Naive thymus-derived CD4-positive, alpha-beta T cell (primary cell): ENCODE results near the gene OR2F1. TPM values are rescaled to one million over a fixed set of nuclear protein-coding genes. Genes with fewer than 3 reads are reported as not detected.

ENCODE experiments used
- ATAC-seq: fragments of 150-1000 bp; cut with Tn5 transposase; 2 replicates; pipeline ENCODE4 v1.10.0; 2021; ENCODE audit warnings: mild to moderate bottlenecking, moderate library complexity
- CTCF ChIA-PET: fragments of 350-600 bp; sonication (Branson Sonifier 250); formaldehyde crosslinking; loops from one replicate; lab custom pipeline; 2021; ENCODE audit warnings: antibody characterized with exemption; lab: Charles Lee
- POLR2A ChIA-PET: fragments of 350-600 bp; sonication (Branson Sonifier 250); formaldehyde crosslinking; loops from one replicate; lab custom pipeline; 2021; ENCODE audit warnings: antibody characterized with exemption, inconsistent platforms; lab: Charles Lee
- DNase-seq, 9 donors: peaks; one replicate each; pipeline versions ENCODE4 v3.0.0 to v3.0.0-alpha.2; 2020 to 2022; ENCODE audit warnings: mixed read lengths in 1 of 9
- H3K27ac ChIP-seq: one replicate; pipeline ENCODE4 v1.7.0; 2013; ENCODE audit warnings: mild to moderate bottlenecking, low read depth, low read length, moderate library complexity
- H3K27me3 ChIP-seq, 2 donors: one replicate each; pipeline ENCODE4 v1.7.0; 2013; ENCODE audit warnings: low read length in 2 of 2, mild to moderate bottlenecking in 2 of 2, moderate library complexity in 2 of 2; ENCODE audit not compliant: control insufficient read depth in 2 of 2, insufficient read depth in 2 of 2
- H3K36me3 ChIP-seq, 3 experiments: 1 replicate in 2 of 3; 2 replicates in 1 of 3; pipeline ENCODE4 v1.7.0; 2013; ENCODE audit warnings: low read length in 3 of 3, mild to moderate bottlenecking in 3 of 3, moderate library complexity in 1 of 3; ENCODE audit not compliant: insufficient read depth in 3 of 3, control insufficient read depth in 2 of 3
- H3K4me1 ChIP-seq, 2 donors: one replicate each; pipeline ENCODE4 v1.7.0; 2013; ENCODE audit warnings: low read length in 2 of 2, mild to moderate bottlenecking in 2 of 2, moderate library complexity in 1 of 2; ENCODE audit not compliant: control insufficient read depth in 2 of 2, insufficient read depth in 2 of 2
- H3K4me3 ChIP-seq: 2 replicates; pipeline ENCODE4 v1.7.0; 2013; ENCODE audit warnings: mild to moderate bottlenecking, low read length
- H3K9me3 ChIP-seq, 3 experiments: 1 replicate in 2 of 3; 2 replicates in 1 of 3; pipeline ENCODE4 v1.7.0; 2013; ENCODE audit warnings: low read length in 3 of 3; ENCODE audit not compliant: control insufficient read depth in 2 of 3
- H3K27ac Mint-ChIP-seq, 9 donors: one replicate each; pipeline ENCODE4 v1.8.0; 2020 to 2022; ENCODE audit warnings: mixed read lengths in 9 of 9, mild to moderate bottlenecking in 8 of 9, moderate library complexity in 5 of 9, inconsistent platforms in 2 of 9
- H3K27me3 Mint-ChIP-seq, 5 donors: one replicate each; pipeline ENCODE4 v1.8.0; 2021 to 2022; ENCODE audit warnings: mixed read lengths in 5 of 5, mild to moderate bottlenecking in 1 of 5
- H3K36me3 Mint-ChIP-seq, 5 donors: one replicate each; pipeline ENCODE4 v1.8.0; 2020 to 2022; ENCODE audit warnings: mixed read lengths in 5 of 5, mild to moderate bottlenecking in 3 of 5, inconsistent platforms in 1 of 5
- H3K4me1 Mint-ChIP-seq, 7 donors: one replicate each; pipeline ENCODE4 v1.8.0; 2020 to 2022; ENCODE audit warnings: mixed read lengths in 7 of 7, mild to moderate bottlenecking in 3 of 7, inconsistent platforms in 1 of 7
- H3K4me3 Mint-ChIP-seq, 10 donors: one replicate each; pipeline ENCODE4 v1.8.0; 2020 to 2022; ENCODE audit warnings: mild to moderate bottlenecking in 10 of 10, mixed read lengths in 10 of 10, moderate library complexity in 6 of 10, inconsistent platforms in 2 of 10
- H3K9me3 Mint-ChIP-seq, 11 donors: one replicate each; pipeline ENCODE4 v1.8.0; 2020 to 2022; ENCODE audit warnings: mixed read lengths in 11 of 11, mild to moderate bottlenecking in 4 of 11, inconsistent platforms in 1 of 11, moderate library complexity in 1 of 11
- intact Hi-C, 2 donors: fragments of 100-400 bp; cut with micrococcal nuclease; formaldehyde crosslinking; loops; one replicate each; pipeline ENCODE4 v1.15.1; 2023
- polyA plus RNA-seq, 2 donors: library from polyadenylated mRNA; unstranded; fragments of 300-500 nt; fragmentation: Illumina TruSeq; gene quantifications; one replicate each; pipeline ENCODE4 v1.2.3, GENCODE V29; 2021
- total RNA-seq, 6 experiments: library from RNA in 5 of 6; stranded (reverse) in 5 of 6; gene quantifications; 1 replicate in 5 of 6; 2 replicates in 1 of 6; pipeline ENCODE4 v1.2.3 and lab custom pipeline; 2021 to 2026

The OR2F1 gene
- total and polyA plus RNA-seq, 7 experiments from 2014 or later = not detected

DNA sequence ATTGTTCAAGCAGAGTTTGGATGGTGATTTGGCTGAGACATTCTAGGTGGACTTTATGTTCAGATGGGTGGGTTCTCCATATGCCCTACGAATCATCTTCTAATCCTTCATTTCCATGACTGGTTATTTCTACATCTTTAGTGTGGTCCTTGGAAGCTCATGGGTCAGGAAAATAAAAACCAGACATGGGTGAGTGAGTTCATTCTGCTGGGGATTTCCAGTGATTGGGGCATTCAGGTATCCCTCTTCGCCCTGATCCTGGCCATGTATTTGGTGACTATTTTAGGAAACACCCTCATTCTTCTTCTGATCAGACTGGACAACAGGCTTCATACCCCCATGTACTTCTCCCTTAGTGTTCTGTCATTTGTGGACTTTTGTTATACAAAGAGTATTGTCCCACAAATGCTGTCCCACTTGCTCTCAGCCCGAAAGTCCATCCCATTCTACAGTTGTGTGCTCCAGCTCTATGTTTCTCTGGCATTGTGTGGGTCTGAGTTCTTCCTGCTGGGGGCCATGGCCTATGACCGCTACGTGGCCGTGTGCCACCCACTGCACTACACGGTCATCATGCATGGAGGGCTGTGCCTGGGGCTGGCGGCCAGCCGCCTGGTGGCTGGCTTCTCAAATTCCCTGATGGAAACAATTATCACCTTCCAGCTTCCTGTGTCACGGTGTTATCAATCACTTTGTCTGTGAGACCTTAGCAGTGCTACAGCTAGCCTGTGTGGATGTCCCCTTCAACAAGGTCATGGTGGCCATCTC lies 26.3 kb downstream of the OR2F1 start:
- H3K9me3 ChIP-seq = no peaks in the 10 kb centered on the region
- no peak overlapping the region for H3K27ac ChIP-seq
- Mint-ChIP-seq H3K9me3 (peaks cover 0 to 9% (median 0%) of the 10 kb centered on the region in 11 donors), H3K4me3 (no peak overlapping the region), H3K4me1 (no peaks in the 10 kb centered on the region), H3K27ac (no peak overlapping the region), H3K36me3 (no peaks in the 10 kb centered on the region), H3K27me3 (peaks cover 0 to 11% (median 7%) of the 10 kb centered on the region in 5 donors)
- ChIA-PET POLR2A (no interaction called here), CTCF (no interaction called here)
- ATAC-seq (no peak), DNase-seq (no peak)
- H3K4me3 ChIP-seq = no peak overlapping the region
- intact Hi-C loops = no loop called here
- H3K36me3 ChIP-seq = no peaks in the 10 kb centered on the region
- H3K4me1 ChIP-seq = no peaks in the 10 kb centered on the region
- no peaks in the 10 kb centered on the region for H3K27me3 ChIP-seq

DNA sequence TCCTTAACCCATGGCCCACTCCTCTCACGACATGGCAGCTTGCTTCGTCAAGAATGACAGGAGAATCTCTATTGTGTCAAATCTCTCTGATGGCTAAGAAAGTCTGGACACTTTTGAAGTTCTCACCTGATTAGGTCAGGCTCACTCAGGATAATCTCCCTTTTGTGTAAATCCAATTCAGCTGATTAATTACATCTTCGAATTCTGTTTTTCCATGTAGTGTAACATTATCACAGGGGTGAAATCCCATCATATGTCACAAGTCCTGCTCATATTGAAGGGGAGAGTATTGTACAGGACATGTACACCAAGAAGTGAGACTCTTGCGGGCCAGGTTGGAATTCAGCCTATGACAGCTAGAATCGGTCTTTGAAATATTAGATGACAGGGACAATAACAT lies 29.3 kb downstream of the OR2F1 start:
- no peak overlapping the region for H3K4me3 Mint-ChIP-seq
- Histone ChIP-seq H3K4me1 (no peaks in the 10 kb centered on the region), H3K4me3 (no peak overlapping the region), H3K9me3 (peaks cover 0 to under 1% (median 0%) of the 10 kb centered on the region in 3 experiments), H3K36me3 (no peaks in the 10 kb centered on the region), H3K27me3 (no peaks in the 10 kb centered on the region), H3K27ac (no peak overlapping the region)
- peaks cover 0 to 1% (median 0%) of the 10 kb centered on the region in 5 donors for H3K36me3 Mint-ChIP-seq
- POLR2A ChIA-PET = no interaction called here
- intact Hi-C loops = no loop called here
- ATAC-seq = no peak
- H3K4me1 Mint-ChIP-seq = peaks cover 0 to 17% (median 11%) of the 10 kb centered on the region in 7 donors
- CTCF ChIA-PET = no interaction called here
- no peak overlapping the region for H3K27ac Mint-ChIP-seq
- H3K27me3 Mint-ChIP-seq = peaks cover 0 to 11% (median 0%) of the 10 kb centered on the region in 5 donors
- peaks cover 0 to 9% (median 2%) of the 10 kb centered on the region in 11 donors for H3K9me3 Mint-ChIP-seq
- DNase-seq = no peak

DNA sequence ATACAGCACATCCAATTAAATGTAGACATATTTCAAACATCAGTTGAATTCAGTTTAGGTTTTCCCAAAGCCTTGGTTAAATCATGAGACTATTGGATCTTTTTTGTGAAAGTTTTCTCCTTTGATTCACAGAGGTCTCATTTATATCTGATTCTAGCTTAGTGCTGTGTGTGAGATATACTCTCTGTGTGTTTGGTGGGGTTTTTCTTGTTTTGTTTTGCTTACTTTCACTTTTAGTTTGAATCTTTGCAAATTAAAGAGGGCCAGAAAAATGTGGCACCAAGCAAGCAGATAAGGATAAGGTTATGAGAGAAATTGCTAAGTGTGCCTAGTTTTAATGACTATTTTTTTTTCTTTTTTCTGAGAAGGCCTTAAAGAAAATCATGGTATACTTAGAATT lies 32.9 kb downstream of the OR2F1 start:
- peak overlapping the region in 5 of 10 donors; percentile 4 to 50 (median 43) for H3K4me3 Mint-ChIP-seq
- intact Hi-C loops = no loop called here
- no peak for ATAC-seq
- H3K4me3 ChIP-seq = no peak overlapping the region
- H3K36me3 Mint-ChIP-seq = peaks cover 0 to 8% (median 5%) of the 10 kb centered on the region in 5 donors
- no peaks in the 10 kb centered on the region for H3K4me1 ChIP-seq
- H3K9me3 Mint-ChIP-seq = peaks cover 0 to 26% (median 14%) of the 10 kb centered on the region in 11 donors
- ChIA-PET POLR2A (no interaction called here), CTCF (no interaction called here)
- no peaks in the 10 kb centered on the region for H3K36me3 ChIP-seq
- H3K27ac ChIP-seq = no peak overlapping the region
- H3K27me3 Mint-ChIP-seq = peaks cover 0 to 17% (median 7%) of the 10 kb centered on the region in 5 donors
- peak overlapping the region in 2 of 9 donors; percentile 2 to 12 for H3K27ac Mint-ChIP-seq
- peaks cover 0 to 17% (median 11%) of the 10 kb centered on the region in 7 donors for H3K4me1 Mint-ChIP-seq
- H3K27me3 ChIP-seq = no peaks in the 10 kb centered on the region
- H3K9me3 ChIP-seq = peaks cover 0 to 10% (median 0%) of the 10 kb centered on the region in 3 experiments
- no peak for DNase-seq

- DNase-seq (no peak), ATAC-seq (no peak)
- Mint-ChIP-seq H3K4me1 (peaks cover 0 to 17% (median 11%) of the 10 kb centered on the region in 7 donors), H3K27me3 (peaks cover 0 to 17% (median 15%) of the 10 kb centered on the region in 5 donors), H3K27ac (no peak overlapping the region), H3K9me3 (peaks cover 0 to 26% (median 14%) of the 10 kb centered on the region in 11 donors), H3K36me3 (peaks cover 0 to 8% (median 5%) of the 10 kb centered on the region in 5 donors), H3K4me3 (no peak overlapping the region)
- Histone ChIP-seq H3K27ac (no peak overlapping the region), H3K4me1 (no peaks in the 10 kb centered on the region), H3K27me3 (no peaks in the 10 kb centered on the region), H3K9me3 (peaks cover 0 to 10% (median 0%) of the 10 kb centered on the region in 3 experiments), H3K36me3 (no peaks in the 10 kb centered on the region), H3K4me3 (no peak overlapping the region)
- ChIA-PET POLR2A (no interaction called here), CTCF (no interaction called here)
- intact Hi-C loops = no loop called here
Measured at GRCh38 chr7:143988976-143989745, 34.5 kb downstream of the OR2F1 start.

DNA sequence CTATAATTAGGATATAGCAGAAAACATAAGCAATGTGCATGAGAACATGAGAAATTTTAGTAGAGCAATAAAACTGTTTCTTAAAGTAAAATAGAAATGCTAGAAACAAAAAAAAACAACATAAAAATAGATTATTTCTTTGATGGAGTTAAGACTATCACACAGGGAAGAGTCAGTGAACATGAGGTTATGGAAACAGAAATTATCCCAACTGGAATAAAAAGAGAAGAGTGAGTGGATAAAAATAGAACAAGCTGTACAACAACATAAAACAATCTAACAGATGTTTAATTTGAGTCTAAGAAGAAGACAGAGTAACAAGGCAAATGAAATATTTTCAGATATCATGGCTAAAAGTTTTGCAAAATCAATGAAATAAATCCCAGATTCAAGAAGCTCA lies 38.0 kb downstream of the OR2F1 start:
- no peak for ATAC-seq
- intact Hi-C loops = no loop called here

DNA sequence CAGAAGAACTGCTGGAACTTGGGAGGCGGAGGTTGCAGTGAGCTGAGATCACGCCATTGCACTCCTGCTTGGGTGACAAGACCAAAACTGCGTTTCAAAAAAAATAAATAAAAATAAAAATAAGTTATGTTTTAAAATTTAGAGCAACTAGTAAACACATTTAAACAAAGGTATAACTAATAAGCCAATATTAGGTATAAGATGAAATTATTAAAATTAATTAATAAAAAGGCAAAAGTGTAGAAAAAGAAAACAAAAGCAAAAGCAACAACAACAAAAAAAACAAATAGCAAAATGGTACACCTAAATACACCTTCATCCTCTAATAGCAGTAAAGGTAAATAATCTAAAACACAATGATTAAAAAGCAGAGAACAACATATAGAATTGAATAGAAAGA lies 39.3 kb downstream of the OR2F1 start:
- Mint-ChIP-seq H3K27me3 (peaks cover 4 to 22% (median 15%) of the 10 kb centered on the region in 5 donors), H3K36me3 (peaks cover 0 to 8% (median 4%) of the 10 kb centered on the region in 5 donors), H3K4me3 (no peak overlapping the region), H3K4me1 (no peaks in the 10 kb centered on the region), H3K9me3 (peaks cover 0 to 22% (median 14%) of the 10 kb centered on the region in 11 donors), H3K27ac (no peak overlapping the region)
- no peaks in the 10 kb centered on the region for H3K36me3 ChIP-seq
- no peaks in the 10 kb centered on the region for H3K27me3 ChIP-seq
- H3K9me3 ChIP-seq = peaks cover 0 to 10% (median 0%) of the 10 kb centered on the region in 3 experiments
- H3K4me3 ChIP-seq = no peak overlapping the region
- ATAC-seq = no peak
- DNase-seq = no peak
- H3K4me1 ChIP-seq = no peaks in the 10 kb centered on the region
- ChIA-PET POLR2A (no interaction called here), CTCF (no interaction called here)
- no peak overlapping the region for H3K27ac ChIP-seq
- intact Hi-C loops = no loop called here

More for the DNA sequence above, 38.0 kb downstream of the OR2F1 start:
- Mint-ChIP-seq H3K36me3 (peaks cover 0 to 8% (median 4%) of the 10 kb centered on the region in 5 donors), H3K4me3 (no peak overlapping the region), H3K27ac (no peak overlapping the region), H3K9me3 (peaks cover 0 to 26% (median 14%) of the 10 kb centered on the region in 11 donors), H3K27me3 (peaks cover 4 to 22% (median 15%) of the 10 kb centered on the region in 5 donors), H3K4me1 (peaks cover 0 to 2% (median 1%) of the 10 kb centered on the region in 7 donors)
- ChIA-PET CTCF (no interaction called here), POLR2A (no interaction called here)
- DNase-seq = no peak
- H3K9me3 ChIP-seq = peaks cover 0 to 10% (median 0%) of the 10 kb centered on the region in 3 experiments
- H3K36me3 ChIP-seq = no peaks in the 10 kb centered on the region
- H3K27ac ChIP-seq = no peak overlapping the region
- no peak overlapping the region for H3K4me3 ChIP-seq
- H3K27me3 ChIP-seq = no peaks in the 10 kb centered on the region
- no peaks in the 10 kb centered on the region for H3K4me1 ChIP-seq
